GM18507 (cell line): ENCODE data around the gene HSF2BP.
"Not testable (repeated sequence)": the region's sequence is repeated elsewhere in the genome, so short reads cannot be mapped to it uniquely, and the experiment has no call there.

ENCODE experiments used
- DNase-seq: peaks from one replicate; pipeline ENCODE4 v3.0.0; 2011; ENCODE audit warnings: low read depth; ENCODE audit not compliant: insufficient read length; ENCODE audit errors: extremely low spot score
- FAIRE-seq: peaks from 2 replicates; lab custom pipeline; 2011; peaks lifted over from hg19 to GRCh38; lab: Jason Lieb, UNC

HSF2BP gene

DNA sequence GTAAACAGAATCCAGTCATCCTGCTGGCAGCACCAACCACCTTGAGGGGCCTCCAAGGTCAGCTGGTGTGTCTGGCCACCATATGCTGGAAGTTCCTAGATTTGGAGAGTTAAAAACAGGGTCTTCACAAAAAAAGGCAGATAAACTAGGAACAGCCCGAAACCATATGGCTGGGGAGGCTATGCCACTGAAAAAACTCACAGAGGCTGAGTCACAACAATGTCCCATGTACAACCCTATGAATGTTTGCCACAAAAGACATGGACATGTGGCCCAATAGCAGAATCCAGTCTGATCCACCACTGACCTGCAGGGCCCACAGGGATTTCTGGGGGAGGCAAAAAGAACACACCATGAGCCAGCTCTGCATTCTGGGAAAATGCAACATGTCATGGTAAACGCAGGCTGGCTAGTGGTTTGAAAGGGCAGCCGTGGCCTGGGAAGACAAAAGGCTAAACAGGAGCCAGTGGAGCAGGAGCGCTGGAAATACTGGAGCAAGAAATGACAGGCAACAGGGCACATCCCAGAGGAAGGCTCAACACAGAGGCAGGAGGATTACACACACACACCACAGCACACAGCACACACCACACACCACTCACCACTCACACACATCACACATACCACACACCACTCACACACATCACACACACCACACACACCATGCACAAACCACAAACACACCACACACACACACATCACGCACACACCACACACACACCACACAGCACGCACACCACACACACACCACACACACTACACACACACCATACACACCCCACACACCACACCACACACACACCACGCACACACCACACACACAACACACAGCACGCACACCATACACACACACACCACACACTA, 55.4 kb downstream of the HSF2BP start:
- no peak for FAIRE-seq
- DNase-seq: no peak

DNA sequence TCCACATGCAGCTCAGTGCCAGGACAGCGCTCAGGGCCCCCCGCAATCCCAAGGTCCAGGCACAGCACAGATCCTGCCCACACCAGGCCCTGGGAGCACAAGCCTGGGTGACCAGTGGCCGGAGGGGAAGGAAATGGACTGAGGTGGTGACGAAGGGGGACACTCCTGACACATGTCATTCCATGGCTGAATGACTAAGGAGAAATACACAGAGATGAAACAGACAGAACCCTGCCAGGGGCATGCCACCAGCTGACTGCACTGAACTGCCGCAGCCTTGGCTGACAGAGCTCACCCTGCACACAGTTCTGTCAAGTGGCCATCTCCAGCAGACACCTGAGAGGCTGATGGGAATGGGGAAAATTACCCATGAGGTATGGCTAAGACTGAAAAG, 56.1 kb downstream of the HSF2BP start:
- FAIRE-seq: no peak
- no peak for DNase-seq

DNA sequence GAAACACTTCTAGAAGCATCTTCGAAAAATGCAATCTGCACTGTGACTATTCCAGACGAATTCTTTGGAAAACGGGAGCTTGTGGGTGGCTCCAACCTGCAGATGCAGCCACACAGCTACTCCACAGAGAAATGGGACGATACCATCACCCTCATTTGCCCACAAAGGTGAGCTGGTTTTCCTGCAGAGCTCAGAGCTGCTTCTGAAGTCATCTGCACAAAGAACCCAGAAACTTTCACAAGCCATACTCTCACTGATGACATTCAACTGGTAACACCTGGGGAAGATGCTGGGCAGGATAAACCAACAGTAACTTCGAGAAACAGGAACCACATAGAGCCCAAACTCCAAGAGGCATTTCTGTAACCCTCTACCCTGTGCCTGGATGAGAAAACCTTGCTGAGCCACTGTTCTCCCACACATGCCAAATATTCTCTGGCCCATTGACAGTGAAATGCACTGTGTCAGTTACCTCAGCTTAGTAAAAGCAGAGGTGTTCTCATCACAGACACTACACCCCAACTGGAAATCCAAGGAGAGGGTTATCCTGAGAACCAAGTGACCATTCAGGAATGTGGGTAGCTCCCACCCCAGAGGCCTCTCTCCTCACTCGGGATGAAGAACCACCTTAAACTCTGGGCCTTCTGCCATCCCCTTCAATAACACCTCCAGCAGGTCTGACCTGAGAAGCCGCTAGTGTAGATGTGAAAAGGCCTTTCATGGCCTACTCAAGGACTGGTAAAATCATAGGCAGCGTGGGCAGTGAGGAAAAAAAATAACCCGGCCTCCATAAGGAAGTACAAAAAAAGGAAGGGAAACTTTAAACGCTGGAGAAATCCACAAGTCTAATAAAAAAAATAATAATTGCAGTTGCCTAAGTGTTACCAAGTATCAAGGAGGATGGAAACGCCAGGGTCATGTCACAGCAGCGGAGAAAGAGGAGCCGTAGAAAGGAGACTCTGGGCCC, 56.7 kb downstream of the HSF2BP start:
- FAIRE-seq (no peak), DNase-seq (no peak)

DNA sequence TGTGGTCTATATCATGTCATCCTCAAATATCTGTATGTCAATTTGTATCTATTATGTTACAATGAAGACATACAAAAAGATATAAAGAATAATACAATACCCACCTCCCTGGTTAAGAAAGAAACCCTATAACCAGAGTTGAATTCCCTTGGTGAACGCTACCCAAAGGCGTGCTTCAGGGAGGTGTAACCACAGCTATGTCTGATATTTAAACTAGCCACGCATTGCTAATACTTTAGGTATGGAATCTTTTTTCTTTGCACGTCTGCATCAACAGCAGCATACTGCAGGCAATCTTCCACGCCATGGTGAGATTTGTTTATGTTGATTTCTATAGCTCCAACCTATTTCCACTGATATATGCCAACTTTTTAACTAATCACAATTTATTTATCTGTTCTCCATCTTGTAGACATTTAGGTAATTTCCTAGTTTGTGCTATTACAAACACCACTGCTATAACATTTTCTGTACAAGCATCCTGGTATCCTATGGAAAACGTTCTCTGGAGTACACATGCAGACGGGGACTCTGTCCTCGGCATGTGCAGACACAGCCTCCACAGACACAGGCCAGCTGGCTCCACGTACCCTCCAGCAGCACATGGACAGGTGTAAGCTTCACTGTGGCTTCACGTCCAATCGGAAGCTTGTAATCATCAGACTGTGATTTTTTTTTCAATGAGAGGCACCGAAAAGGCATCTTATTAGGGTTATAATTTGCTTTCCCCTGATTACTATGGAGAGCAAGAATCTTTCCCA, 58.5 kb downstream of the HSF2BP start:
- FAIRE-seq: no peak

DNA sequence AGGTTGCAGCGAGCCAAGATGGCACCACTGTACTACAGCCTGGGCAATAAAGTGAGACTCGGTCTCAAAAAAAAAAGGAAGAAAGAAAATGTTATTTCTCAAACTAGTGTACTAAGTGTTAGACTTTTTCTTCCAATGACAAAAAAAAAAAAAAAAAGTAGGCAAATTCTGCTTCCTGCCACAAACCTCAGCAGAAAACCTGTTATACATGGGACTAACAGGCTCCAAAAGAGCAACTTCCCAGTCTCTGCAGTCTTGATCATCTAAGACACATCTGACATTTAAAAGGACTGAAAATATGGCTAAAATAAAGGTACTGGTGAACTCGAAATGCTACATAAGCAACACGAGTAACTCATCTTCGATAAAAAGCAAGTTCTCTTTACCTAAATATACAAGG, 59.6 kb downstream of the HSF2BP start:
- no peak for FAIRE-seq
- DNase-seq: no peak

More for the DNA sequence above, 58.5 kb downstream of the HSF2BP start:
- DNase-seq: no peak

DNA sequence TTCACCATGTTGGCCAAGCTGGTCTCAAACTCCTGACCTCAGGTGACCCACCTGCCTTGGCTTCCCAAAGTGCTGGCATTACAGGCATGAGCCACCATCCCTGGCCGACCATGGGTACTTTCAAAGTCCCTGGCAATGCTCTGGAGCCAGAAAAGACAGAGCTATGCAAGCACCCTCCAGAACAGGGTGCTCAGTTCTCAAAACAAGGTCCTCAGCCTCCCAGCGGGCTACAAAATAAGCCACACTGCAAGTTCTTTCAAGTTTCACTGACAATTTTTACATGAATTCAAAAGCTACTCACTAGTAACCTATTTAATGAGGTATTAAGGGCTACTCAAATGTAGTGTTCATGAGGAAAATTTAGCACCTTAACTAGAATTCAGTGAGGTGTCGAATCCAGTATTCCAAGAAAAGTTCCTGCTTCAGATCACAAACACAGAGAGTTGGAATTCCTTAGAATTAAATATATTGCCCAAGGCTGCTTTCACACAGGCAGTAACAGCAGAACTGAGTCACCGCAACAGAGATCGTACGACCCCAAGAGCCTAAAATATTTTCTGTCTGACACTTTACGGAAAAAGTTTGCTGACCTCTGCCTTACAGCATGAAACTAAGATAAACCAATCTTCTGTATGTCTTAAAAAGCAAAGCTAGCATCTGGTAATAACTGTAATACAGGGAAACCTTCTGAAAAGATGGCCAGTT, 60.7 kb downstream of the HSF2BP start:
- no peak for FAIRE-seq

DNA sequence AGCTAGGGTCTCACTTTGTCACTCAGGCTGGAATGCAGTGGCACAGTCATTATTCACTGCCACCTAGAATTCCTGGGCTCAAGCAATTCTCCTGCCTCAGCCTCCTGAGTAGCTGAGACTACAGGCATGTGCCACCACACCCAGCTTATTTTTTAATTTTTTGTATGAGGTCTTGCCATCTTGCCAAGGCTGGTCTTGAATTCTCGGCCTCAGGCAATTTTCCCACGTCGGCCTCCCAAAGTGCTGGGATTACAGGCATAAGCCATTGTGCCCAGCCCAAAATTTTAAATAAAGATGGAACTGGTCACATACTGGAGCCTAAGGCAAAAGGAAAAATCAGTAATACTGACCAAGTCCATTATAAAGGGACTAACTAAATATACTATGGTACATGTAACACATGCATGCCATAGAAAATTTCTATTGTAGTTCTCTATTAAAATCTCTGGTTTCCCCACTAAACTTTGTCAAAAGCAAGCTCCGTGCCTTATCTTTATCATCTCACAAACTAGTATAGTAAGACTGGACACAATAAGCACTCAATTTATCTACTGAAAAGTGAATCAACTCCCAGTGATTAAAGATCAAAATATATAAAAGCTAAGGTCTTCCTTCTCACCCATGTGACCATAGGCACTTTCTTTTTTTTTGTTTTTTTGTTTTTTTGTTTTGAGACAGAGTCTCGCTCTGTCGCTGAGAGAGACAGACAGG, 61.6 kb downstream of the HSF2BP start:
- no peak for DNase-seq
- FAIRE-seq: no peak

More for the DNA sequence above, 60.7 kb downstream of the HSF2BP start:
- no peak for DNase-seq

DNA sequence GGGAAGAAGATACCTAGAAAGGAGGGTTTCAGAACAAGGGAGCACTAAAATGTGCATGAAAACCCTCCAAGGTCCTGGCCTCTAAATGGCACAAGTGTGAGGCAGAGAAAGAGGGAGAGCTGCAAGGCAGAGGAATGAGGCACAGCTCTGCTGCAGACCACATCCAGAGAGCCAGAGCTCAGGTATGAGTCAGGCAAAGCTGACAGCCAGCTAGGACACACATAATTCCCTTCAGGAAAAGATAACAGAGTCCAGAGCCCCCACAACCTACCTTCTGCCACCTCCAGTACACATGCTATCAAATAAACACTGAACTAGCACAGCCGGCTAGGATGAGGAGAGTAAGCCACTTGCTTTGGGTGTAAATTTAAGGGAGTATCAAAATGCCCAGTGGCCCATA, 62.2 kb downstream of the HSF2BP start:
- FAIRE-seq (no peak), DNase-seq (no peak)

DNA sequence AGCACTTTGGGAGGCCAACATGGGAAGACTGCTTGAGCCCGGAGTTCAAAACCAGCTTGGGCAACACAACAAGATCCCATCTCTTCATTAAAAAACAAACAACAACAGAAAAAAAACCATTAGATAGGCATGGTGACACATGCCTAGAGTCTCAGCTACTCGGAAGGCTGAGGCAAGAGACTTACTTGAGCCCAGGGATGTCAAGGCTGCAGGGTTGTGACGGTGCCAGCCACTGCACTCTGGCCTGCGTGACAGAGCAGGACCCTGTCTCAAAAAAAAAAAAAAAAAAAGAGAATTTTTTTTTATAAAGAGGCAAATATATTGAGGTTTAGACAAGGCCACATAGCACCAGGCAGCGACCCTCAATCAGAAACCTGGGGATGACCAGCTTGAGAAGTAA, 62.7 kb downstream of the HSF2BP start:
- DNase-seq (no peak), FAIRE-seq (no peak)

DNA sequence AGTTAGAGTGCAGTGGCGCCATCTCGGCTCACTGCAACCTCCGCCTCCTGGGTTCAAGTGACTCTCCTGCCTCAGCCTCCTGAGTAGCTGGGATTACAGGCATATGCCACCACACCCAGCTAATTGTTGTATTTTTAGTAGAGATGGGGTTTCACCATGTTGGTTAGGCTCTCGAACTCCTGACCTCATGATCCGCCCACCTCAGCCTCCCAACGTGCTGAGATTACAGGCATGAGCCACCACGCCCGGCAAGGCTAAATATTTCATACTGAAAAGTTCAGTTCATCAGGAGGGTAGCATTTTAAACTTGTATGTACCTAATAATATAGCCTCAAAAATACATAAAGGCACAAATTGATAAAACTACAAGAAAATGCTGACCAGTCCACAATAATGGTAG, 63.5 kb downstream of the HSF2BP start:
- not testable (repeated sequence) for FAIRE-seq, DNase-seq

DNA sequence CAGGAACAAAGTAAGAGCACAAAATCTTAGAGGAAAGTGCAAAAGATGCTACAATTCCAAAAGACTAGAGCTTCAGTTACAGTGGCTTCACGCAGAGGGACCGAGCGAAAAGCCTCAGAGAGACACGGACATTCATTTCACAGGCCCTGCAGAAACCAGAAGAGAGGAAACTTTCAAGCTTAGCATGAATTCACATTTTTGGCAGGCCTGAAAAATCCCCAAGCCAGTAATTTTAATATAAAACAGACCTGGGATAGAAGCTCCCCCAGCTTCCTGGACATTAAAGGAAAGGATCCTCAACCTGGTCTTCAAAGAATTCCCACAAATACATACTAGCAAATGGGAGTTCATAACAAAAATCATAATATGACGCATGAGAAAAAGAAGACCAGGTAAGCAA, 66.2 kb downstream of the HSF2BP start:
- FAIRE-seq (no peak), DNase-seq (no peak)

DNA sequence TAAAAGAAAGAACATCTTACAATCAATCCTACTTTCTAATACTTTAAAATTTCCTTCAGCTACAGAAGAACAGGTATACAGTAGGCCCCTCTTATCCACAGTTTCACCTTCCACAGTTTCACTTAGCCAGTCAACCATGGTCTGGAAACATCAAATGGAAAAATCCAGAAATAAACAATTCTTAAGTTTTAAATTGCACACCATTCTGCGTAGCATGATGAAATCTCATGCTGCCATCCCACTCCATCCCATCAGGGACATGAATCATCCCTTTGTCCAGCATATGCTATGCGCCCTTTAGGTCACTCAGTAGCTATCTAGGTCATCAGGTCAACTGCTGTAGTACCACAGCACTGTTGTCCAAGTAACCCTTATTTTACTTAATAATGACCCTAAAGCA, 67.7 kb downstream of the HSF2BP start:
- FAIRE-seq: no peak
- DNase-seq: no peak

DNA sequence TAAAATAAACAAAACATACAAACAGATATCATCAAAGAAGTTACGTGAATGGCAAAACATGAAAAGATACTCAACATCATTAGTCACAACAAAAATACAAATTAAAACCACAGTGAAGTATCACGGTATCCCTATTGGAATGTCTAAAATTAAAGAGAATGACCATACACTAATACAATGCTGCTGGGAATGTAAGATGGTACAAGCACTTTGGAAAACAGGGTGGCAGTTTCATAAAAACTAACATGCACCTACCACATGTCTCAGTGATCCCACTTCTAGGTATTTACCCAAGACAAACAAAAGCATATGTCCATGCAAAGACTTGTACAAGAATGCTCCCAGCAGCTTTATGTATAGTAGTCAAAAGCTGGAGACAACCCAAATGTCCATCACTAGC, 69.1 kb downstream of the HSF2BP start:
- DNase-seq (no peak), FAIRE-seq (no peak)

DNA sequence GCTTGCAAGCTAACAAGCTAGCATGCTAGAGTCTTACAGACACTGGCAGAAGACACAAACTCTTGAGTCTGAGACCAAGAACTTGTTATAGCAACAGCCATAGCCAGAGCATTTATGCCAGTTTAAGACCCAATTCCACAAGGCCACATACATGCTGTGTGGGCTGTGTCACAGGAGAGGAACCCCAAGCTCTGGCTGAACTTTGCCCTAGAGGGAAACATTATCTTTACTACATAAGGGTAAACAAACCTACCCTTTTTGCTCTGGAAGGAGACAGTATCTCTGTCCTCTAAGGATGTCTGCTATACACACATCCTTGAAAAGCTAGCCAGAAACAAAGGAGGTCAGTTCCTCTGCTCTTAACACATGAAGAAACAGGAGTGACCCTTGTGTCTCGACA, 70.3 kb downstream of the HSF2BP start:
- FAIRE-seq (no peak), DNase-seq (no peak)

DNA sequence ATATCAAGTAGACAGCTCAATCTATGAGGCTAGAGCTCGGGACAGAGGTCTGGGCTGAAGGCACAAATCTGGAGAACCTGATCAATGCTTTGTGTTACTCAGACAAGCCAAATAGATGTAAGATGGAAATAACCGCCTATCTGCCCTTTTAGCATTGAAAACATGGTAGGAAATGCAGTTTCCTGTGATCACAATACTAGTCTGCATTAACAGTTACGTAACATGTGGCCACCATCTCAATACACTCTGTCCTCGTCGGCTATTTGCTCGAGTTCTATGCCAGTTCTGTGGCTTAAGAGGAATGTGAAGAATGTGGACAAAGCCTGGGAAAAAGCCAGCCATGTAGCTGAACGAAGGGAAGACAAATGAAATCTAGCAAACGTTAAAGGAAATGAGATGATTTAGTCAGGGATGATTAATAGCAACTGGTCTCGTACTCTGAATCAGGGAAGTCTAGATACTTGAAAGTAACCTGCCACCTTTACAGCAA, 73.3 kb downstream of the HSF2BP start:
- FAIRE-seq: no peak
- no peak for DNase-seq

DNA sequence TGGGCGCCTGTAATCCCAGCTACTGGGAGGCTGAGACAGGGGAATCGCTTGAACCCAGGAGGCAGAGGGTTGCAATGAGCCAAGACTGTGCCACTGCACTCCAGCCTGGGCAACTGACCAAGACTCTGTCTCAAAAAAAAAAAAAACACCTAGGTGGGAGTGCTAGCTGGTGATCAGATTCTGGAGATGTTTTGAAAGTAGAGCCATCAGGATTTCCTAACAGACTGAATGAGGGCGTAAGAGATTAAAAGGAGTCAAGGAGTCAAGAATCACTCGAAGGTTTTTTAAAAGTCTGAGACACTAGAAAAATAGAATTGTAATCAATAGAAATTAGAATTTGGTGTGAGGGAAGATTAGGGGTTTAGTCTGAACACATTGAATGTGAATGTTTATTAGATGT, 73.8 kb downstream of the HSF2BP start:
- DNase-seq: no peak
- no peak for FAIRE-seq

DNA sequence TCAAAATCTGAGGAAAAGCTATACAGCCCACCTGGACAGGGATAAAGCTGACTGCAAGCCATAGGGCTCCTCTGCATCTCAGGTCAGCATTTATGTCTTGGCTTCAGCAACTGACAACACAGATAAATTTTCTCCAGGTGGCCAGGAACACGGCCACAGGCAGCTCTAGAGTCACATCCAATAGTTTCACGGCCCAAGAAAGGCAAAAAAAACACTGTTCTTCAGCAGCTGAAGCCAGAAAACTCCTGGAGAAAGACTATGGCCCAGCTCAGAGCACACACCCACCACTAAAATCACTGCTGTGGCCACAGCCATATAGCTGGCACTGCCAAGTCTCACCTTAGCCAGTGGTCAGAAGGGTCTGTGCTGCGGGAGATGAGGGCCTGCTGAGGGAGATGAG, 77.8 kb downstream of the HSF2BP start:
- DNase-seq (no peak), FAIRE-seq (no peak)

DNA sequence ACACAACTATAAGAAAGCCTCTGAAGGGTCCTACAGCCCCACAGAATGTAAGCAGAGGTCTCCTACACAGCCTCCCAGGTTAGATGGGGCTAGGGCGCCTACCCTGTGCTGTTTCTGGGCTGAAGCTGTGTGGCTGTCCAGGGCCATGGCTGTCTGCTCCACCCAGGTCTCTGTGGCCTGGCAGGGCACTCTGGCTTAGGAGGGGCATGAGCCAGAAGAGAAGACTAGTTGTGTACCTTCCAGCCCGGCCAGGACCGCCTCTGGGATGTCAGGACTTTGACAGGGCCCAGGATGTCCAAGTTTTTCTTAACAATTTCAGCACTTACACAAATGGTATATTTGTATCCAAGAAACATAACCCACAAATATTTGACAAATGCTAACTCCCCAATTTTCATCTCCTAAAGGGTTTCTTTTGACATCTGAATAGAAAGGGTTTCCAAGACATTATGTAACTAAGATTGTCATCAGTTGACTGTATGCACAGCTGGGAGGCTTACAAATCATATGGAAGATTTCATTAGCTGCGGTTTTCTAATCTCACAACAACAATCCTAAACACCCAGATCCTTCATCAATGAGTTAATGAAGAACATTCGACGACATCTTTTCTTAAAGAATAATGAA, 80.5 kb downstream of the HSF2BP start:
- FAIRE-seq (no peak), DNase-seq (no peak)
